ENCODE measurements around the gene AGO3.

AGO3 gene

GRCh38 chr1:35932941-35933340, 2.0 kb downstream of the AGO3 start:
- TF ChIP-seq CTCF (IDR thresholded peaks at IDR 0.05; ENCODE audit: control insufficient read depth, extremely low read depth, insufficient read depth), result no peak
- no peak overlapping the region for H3K4me3 ChIP-seq (ENCODE audit: low read depth, low read length)
- DNase-seq (ENCODE audit: low read depth), result no peak

GRCh38 chr1:35935442-35936388, 4.8 kb downstream of the AGO3 start:
- TF ChIP-seq CTCF (IDR thresholded peaks at IDR 0.05; ENCODE audit: control insufficient read depth, extremely low read depth, insufficient read depth), result no peak
- H3K4me3 ChIP-seq (ENCODE audit: low read depth, low read length), result no peak overlapping the region
- DNase-seq (ENCODE audit: low read depth), result no peak

GRCh38 chr1:35936838-35937237, 5.9 kb downstream of the AGO3 start:
- no peak for TF ChIP-seq CTCF (IDR thresholded peaks at IDR 0.05; ENCODE audit: control insufficient read depth, extremely low read depth, insufficient read depth)
- H3K4me3 ChIP-seq (ENCODE audit: low read depth, low read length), result no peak overlapping the region
- no peak for DNase-seq (ENCODE audit: low read depth)

- no peak overlapping the region for H3K4me3 ChIP-seq (ENCODE audit: low read depth, low read length)
- no peak for DNase-seq (ENCODE audit: low read depth)
- no peak for TF ChIP-seq CTCF (IDR thresholded peaks at IDR 0.05; ENCODE audit: control insufficient read depth, extremely low read depth, insufficient read depth)
Measured at GRCh38 chr1:35939484-35939883, 8.6 kb downstream of the AGO3 start.

- no peak for TF ChIP-seq CTCF (IDR thresholded peaks at IDR 0.05; ENCODE audit: control insufficient read depth, extremely low read depth, insufficient read depth)
- no peak overlapping the region for H3K4me3 ChIP-seq (ENCODE audit: low read depth, low read length)
- no peak for DNase-seq (ENCODE audit: low read depth)
Measured at GRCh38 chr1:35945327-35945726, 14.4 kb downstream of the AGO3 start.

- DNase-seq (ENCODE audit: low read depth), result no peak
- no peak for TF ChIP-seq CTCF (IDR thresholded peaks at IDR 0.05; ENCODE audit: control insufficient read depth, extremely low read depth, insufficient read depth)
- H3K4me3 ChIP-seq (ENCODE audit: low read depth, low read length), result no peak overlapping the region
Measured at GRCh38 chr1:35947547-35947946, 16.6 kb downstream of the AGO3 start.

Measured in LNCaP clone FGC (cell line).